Heart left ventricle (tissue), 16 donors: Measurements from ENCODE around the gene AGR3. TPM values are rescaled to one million over a fixed set of nuclear protein-coding genes. Genes with fewer than 3 reads are reported as not detected.

Source experiments
- ATAC-seq, 4 donors: fragments of 200-7000 bp; cut with Tn5 transposase; one replicate each; pipeline ENCODE4 v1.9.1; 2020 to 2022; ENCODE audit warnings: moderate library complexity in 4 of 4, mild to moderate bottlenecking in 3 of 4, moderate number of reproducible peaks in 1 of 4
- DNase-seq, 5 donors: peaks; one replicate each; pipeline ENCODE4 v3.0.0-alpha.2; 2020
- H3K27ac ChIP-seq, 12 donors: fragments of 200-600 bp; sonication (generic) in 4 of 12; one replicate each; pipeline versions ENCODE4 v1.5.0 to v1.8.0; 2016 to 2022; ENCODE audit warnings: mild to moderate bottlenecking in 2 of 12
- H3K27me3 ChIP-seq, 9 donors: fragments of 200-600 bp; sonication (generic) in 2 of 9; one replicate each; pipeline versions ENCODE4 v1.5.1 to v1.8.0; 2016 to 2022; ENCODE audit warnings: mild to moderate bottlenecking in 3 of 9
- H3K36me3 ChIP-seq, 9 donors: fragments of 200-600 bp; sonication (generic) in 2 of 9; one replicate each; pipeline versions ENCODE4 v1.5.0 to v1.8.0; 2018 to 2022; ENCODE audit warnings: mild to moderate bottlenecking in 2 of 9
- H3K4me1 ChIP-seq, 12 donors: fragments of 200-600 bp; sonication (generic) in 4 of 12; one replicate each; pipeline versions ENCODE4 v1.5.0 to v1.8.0; 2016 to 2022; ENCODE audit warnings: mild to moderate bottlenecking in 3 of 12
- H3K4me3 ChIP-seq, 12 donors: fragments of 200-600 bp; sonication (generic) in 4 of 12; one replicate each; pipeline versions ENCODE4 v1.5.0 to v1.8.0; 2017 to 2022; ENCODE audit warnings: mild to moderate bottlenecking in 9 of 12, moderate library complexity in 4 of 12
- H3K9me3 ChIP-seq, 12 donors: fragments of 200-600 bp; sonication (generic) in 4 of 12; one replicate each; pipeline versions ENCODE4 v1.5.0 to v1.8.0; 2016 to 2022; ENCODE audit warnings: mild to moderate bottlenecking in 1 of 12
- CTCF ChIP-seq, 12 donors: fragments of 200-600 bp; sonication (generic) in 4 of 12; IDR thresholded peaks; one replicate each; pipeline versions ENCODE4 v1.5.0 to v1.8.0; 2018 to 2022; ENCODE audit warnings: antibody characterized with exemption in 12 of 12, mild to moderate bottlenecking in 5 of 12
- POLR2A ChIP-seq, 2 donors: fragments of 450-650 bp; IDR thresholded peaks; one replicate each; pipeline ENCODE4 v1.6.1; 2017; ENCODE audit warnings: antibody characterized with exemption in 2 of 2, mild to moderate bottlenecking in 2 of 2, moderate library complexity in 2 of 2
- WGBS, 4 donors: extraction: QIAGEN DNeasy Blood & Tissue Kit in 2 of 4; methylation state at CpG; one replicate each; pipeline versions ENCODE4 v1.1.5 to v1.1.7; 2013 to 2018; 5-methylcytosine and 5-hydroxymethylcytosine counted together
- intact Hi-C, 10 donors: fragments of 100-400 bp; cut with DNase I; formaldehyde crosslinking; loops; one replicate each; pipeline versions ENCODE4 v1.11.1 to v1.14.2; 2022
- polyA plus RNA-seq, 2 donors: library from polyadenylated mRNA; stranded (reverse); fragments of 200-250 nt; gene quantifications; one replicate each; pipeline ENCODE4 v1.2.3, GENCODE V29; 2013
- total RNA-seq, 9 donors: library from RNA; depleted of rRNA in 2 of 9; stranded (reverse); fragments of >200 nt in 2 of 9; fragmentation: NEBNext Ultra II Directional in 3 of 9; extraction: Animal tissue kit (Norgen Biotek cat#: 25700) in 3 of 9; gene quantifications; one replicate each; pipeline versions ENCODE4 v1.1.0 to v1.2.4, GENCODE V29; 2016 to 2023
- donor health status: ischemic (EF 13 %, LVEDD 7.1; RV severe dilation, severe dysfunction).
- donor health status: healthy with polysubstance abuse.
- donor health status: DM: no; HTN: yes; CAD: no.
- donor health status: DM: no; HTN: no; CAD: no.
- donor health status: ischemic (EF 25% LVEDD 6.9; RV normal size, moderate dysfunction).
- donor health status: ischemic (EF 25% LVEDD 5.7; RV mildly dilated, moderate dysfunction).
- donor health status: healthy.
- donor health status: DM: yes; HTN: yes; CAD: no.
- donor health status: ischemic (EF 35%, LVEDD 5.7; RV mildly dilated, moderate dysfunction).
- donor health status: nonischemic (EF 11% LVEDD 7.7; RV severe dilation, severe dysfunction).
- donor health status: DM: yes; HTN: yes; CAD: no.
- donor health status: PGD.
- donor health status: ischemic (EF 29% LVEDD 5.4; RV normal size, mild dysfunction).
- donor health status: nonischemic (EF 23%, LVEDD 6.1; RV moderate dilation, normal function).

The AGR3 gene
- total and polyA plus RNA-seq, 11 donors = not detected

GRCh38 chr7:16889305-16889704 is 7.5 kb upstream of the AGR3 start:
- intact Hi-C loops = no loop called here
- peaks cover 0 to 3% (median 0%) of the 10 kb centered on the region in 12 donors for H3K4me1 ChIP-seq

DNA sequence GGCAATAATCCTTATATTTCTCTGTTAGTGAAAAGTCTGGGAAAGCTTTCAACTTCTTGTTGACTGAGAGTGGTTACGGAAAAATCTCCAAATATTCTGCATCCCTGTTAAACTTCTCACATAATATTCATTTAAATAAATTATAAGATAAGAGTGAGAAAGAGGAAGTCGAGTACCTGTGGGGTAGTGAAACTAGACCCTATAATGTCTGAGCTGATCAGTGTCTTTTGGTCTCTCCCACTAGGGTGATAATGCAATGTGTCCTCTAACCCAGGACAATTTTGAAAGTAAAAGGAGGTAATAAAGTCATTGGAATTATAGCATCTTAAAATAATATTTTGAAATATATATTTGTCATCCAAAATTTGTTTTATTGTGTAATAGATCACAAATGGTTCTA is 2.1 kb upstream of the AGR3 start:
- no peaks in the 10 kb centered on the region for H3K36me3 ChIP-seq
- DNase-seq = no peak
- no peak for ATAC-seq
- no peaks in the 10 kb centered on the region for H3K4me1 ChIP-seq
- no peaks in the 10 kb centered on the region for H3K9me3 ChIP-seq
- intact Hi-C loops = no loop called here
- H3K27me3 ChIP-seq = no peaks in the 10 kb centered on the region
- 77 to 84% (median 80%) methylated on average over 2 of the region's 2 CpGs for WGBS, 4 donors
- TF ChIP-seq CTCF (IDR thresholded peaks at IDR 0.05) (no peak), POLR2A (IDR thresholded peaks at IDR 0.05) (no peak)
- no peak overlapping the region for H3K4me3 ChIP-seq
- H3K27ac ChIP-seq = no peak overlapping the region

More at GRCh38 chr7:16889305-16889704, 7.5 kb upstream of the AGR3 start:
- WGBS, 4 donors = 86 to 94% (median 88%) methylated on average over 5 of the region's 5 CpGs
- H3K27me3 ChIP-seq = no peaks in the 10 kb centered on the region
- H3K9me3 ChIP-seq = no peaks in the 10 kb centered on the region
- no peak for ATAC-seq
- no peaks in the 10 kb centered on the region for H3K36me3 ChIP-seq
- TF ChIP-seq POLR2A (IDR thresholded peaks at IDR 0.05) = no peak
- TF ChIP-seq CTCF (IDR thresholded peaks at IDR 0.05) = no peak
- no peak for DNase-seq
- no peak overlapping the region for H3K27ac ChIP-seq
- no peak overlapping the region for H3K4me3 ChIP-seq

GRCh38 chr7:16880554-16880953 is 1.2 kb downstream of the AGR3 start:
- Histone ChIP-seq H3K27me3 (no peaks in the 10 kb centered on the region), H3K4me3 (no peak overlapping the region), H3K27ac (no peak overlapping the region), H3K9me3 (no peaks in the 10 kb centered on the region), H3K36me3 (no peaks in the 10 kb centered on the region), H3K4me1 (no peaks in the 10 kb centered on the region)
- intact Hi-C loops = no loop called here
- no peak for TF ChIP-seq POLR2A (IDR thresholded peaks at IDR 0.05)
- no peak for TF ChIP-seq CTCF (IDR thresholded peaks at IDR 0.05)
- DNase-seq (no peak), ATAC-seq (no peak)
- 67 to 82% (median 77%) methylated on average over 1 of the region's 1 CpG for WGBS, 4 donors

DNA sequence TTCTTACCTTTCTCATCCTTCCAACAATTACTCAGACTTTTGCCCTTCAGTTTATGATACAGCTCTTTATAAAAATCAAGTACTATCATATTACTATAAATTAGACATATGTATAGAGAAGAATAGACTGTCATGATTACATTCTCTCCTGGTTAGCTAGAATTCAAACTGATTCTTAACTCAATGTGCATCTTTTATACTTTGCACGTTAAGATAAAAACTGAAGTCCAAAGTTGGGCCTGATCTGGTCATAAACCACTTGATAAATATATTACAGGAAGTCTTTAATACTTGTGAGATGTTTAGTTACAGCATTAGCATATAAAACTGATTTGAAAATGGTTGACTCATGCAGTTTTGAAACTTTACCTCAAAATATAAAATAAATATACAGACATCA is 2.6 kb downstream of the AGR3 start:
- Histone ChIP-seq H3K27me3 (no peaks in the 10 kb centered on the region), H3K4me3 (no peak overlapping the region), H3K4me1 (no peaks in the 10 kb centered on the region), H3K9me3 (no peaks in the 10 kb centered on the region), H3K36me3 (no peaks in the 10 kb centered on the region), H3K27ac (no peak overlapping the region)
- intact Hi-C loops = no loop called here
- TF ChIP-seq POLR2A (IDR thresholded peaks at IDR 0.05) = no peak
- 86 to 93% (median 88%) methylated on average over 1 of the region's 1 CpG for WGBS, 4 donors
- no peak for DNase-seq
- no peak for ATAC-seq

- ATAC-seq (no peak), DNase-seq (no peak)
- intact Hi-C loops = no loop called here
- Histone ChIP-seq H3K36me3 (no peaks in the 10 kb centered on the region), H3K27me3 (no peaks in the 10 kb centered on the region), H3K27ac (no peak overlapping the region), H3K4me1 (no peaks in the 10 kb centered on the region), H3K9me3 (peaks cover 0 to 19% (median 8%) of the 10 kb centered on the region in 12 donors), H3K4me3 (no peak overlapping the region)
- no peak for TF ChIP-seq POLR2A (IDR thresholded peaks at IDR 0.05)
- TF ChIP-seq CTCF (IDR thresholded peaks at IDR 0.05) = no peak
- 64 to 83% (median 78%) methylated on average over 1 of the region's 1 CpG for WGBS, 4 donors
Observed at GRCh38 chr7:16875861-16876260, 5.9 kb downstream of the AGR3 start.
